Heart right ventricle (tissue), 16 donors: ENCODE measurements around the gene S100A14. TPM values are rescaled to one million over a fixed set of nuclear protein-coding genes. Genes with fewer than 3 reads are reported as not detected.

Experiments used
- ATAC-seq, 8 donors: fragments of 200-7000 bp; cut with Tn5 transposase; one replicate each; pipeline ENCODE4 v1.9.1; 2020; ENCODE audit warnings: mild to moderate bottlenecking in 8 of 8, moderate library complexity in 8 of 8, moderate number of reproducible peaks in 1 of 8
- DNase-seq, 2 donors: peaks; one replicate each; pipeline ENCODE4 v3.0.0-alpha.2; 2020
- H3K27ac ChIP-seq, 10 donors: fragments of 200-600 bp; sonication (generic) in 2 of 10; one replicate each; pipeline versions ENCODE4 v1.5.0 to v1.8.0; 2020 to 2022; ENCODE audit warnings: mild to moderate bottlenecking in 3 of 10
- H3K27me3 ChIP-seq, 7 donors: fragments of 200-600 bp; one replicate each; pipeline ENCODE4 v1.8.0; 2021 to 2022; ENCODE audit warnings: mild to moderate bottlenecking in 2 of 7
- H3K36me3 ChIP-seq, 9 donors: fragments of 200-600 bp; sonication (generic) in 1 of 9; one replicate each; pipeline versions ENCODE4 v1.5.0 to v1.8.0; 2020 to 2022; ENCODE audit warnings: mild to moderate bottlenecking in 2 of 9
- H3K4me1 ChIP-seq, 9 donors: fragments of 200-600 bp; sonication (generic) in 1 of 9; one replicate each; pipeline versions ENCODE4 v1.5.0 to v1.8.0; 2020 to 2022; ENCODE audit warnings: mild to moderate bottlenecking in 4 of 9
- H3K4me3 ChIP-seq, 10 donors: fragments of 200-600 bp; sonication (generic) in 2 of 10; one replicate each; pipeline versions ENCODE4 v1.5.0 to v1.8.0; 2020 to 2022; ENCODE audit warnings: mild to moderate bottlenecking in 7 of 10, moderate library complexity in 2 of 10
- H3K9me3 ChIP-seq, 11 donors: fragments of 200-600 bp in 10 of 11; sonication (generic) in 2 of 11; one replicate each; pipeline versions ENCODE4 v1.5.0 to v1.8.0; 2013 to 2022; ENCODE audit warnings: mild to moderate bottlenecking in 2 of 11, control low read depth in 1 of 11, moderate library complexity in 1 of 11
- CTCF ChIP-seq, 9 donors: fragments of 200-600 bp; sonication (generic) in 2 of 9; IDR thresholded peaks; one replicate each; pipeline versions ENCODE4 v1.5.0 to v1.8.0; 2021 to 2022; ENCODE audit warnings: antibody characterized with exemption in 9 of 9, mild to moderate bottlenecking in 5 of 9, moderate library complexity in 1 of 9
- WGBS, 2 donors: extraction: QIAGEN DNeasy Blood & Tissue Kit; methylation state at CpG; one replicate each; pipeline ENCODE4 v1.1.7; 2013; ENCODE audit warnings: inconsistent platforms in 1 of 2; 5-methylcytosine and 5-hydroxymethylcytosine counted together
- intact Hi-C, 10 donors: fragments of 100-400 bp; cut with DNase I; formaldehyde crosslinking; loops; one replicate each; pipeline versions ENCODE4 v1.11.1 to v1.14.2; 2022
- polyA plus RNA-seq, 2 donors: library from polyadenylated mRNA; stranded (reverse); fragments of 200-250 nt; gene quantifications; one replicate each; pipeline ENCODE4 v1.2.3, GENCODE V29; 2013
- total RNA-seq, 10 donors: library from RNA; stranded (reverse); fragmentation: NEBNext Ultra II Directional in 3 of 10; extraction: Animal tissue kit (Norgen Biotek cat#: 25700) in 3 of 10; gene quantifications; one replicate each; pipeline versions ENCODE4 v1.2.1 to v1.2.4, GENCODE V29; 2021 to 2023
- donor health status: Arrhythmogenic right ventricular cardiomyopathy.
- donor health status: ischemic (EF 13 %, LVEDD 7.1; RV severe dilation, severe dysfunction).
- donor health status: healthy with polysubstance abuse.
- donor health status: DM: no; HTN: yes; CAD: no.
- donor health status: DM: no; HTN: no; CAD: no.
- donor health status: ischemic (EF 25% LVEDD 6.9; RV normal size, moderate dysfunction).
- donor health status: ischemic (EF 25% LVEDD 5.7; RV mildly dilated, moderate dysfunction).
- donor health status: healthy.
- donor health status: DM: yes; HTN: yes; CAD: no.
- donor health status: Ischemic cardiomyopathy.
- donor health status: ischemic (EF 35%, LVEDD 5.7; RV mildly dilated, moderate dysfunction).
- donor health status: nonischemic (EF 11% LVEDD 7.7; RV severe dilation, severe dysfunction).
- donor health status: DM: yes; HTN: yes; CAD: no.
- donor health status: PGD.
- donor health status: ischemic (EF 29% LVEDD 5.4; RV normal size, mild dysfunction).
- donor health status: nonischemic (EF 23%, LVEDD 6.1; RV moderate dilation, normal function).

Gene S100A14
- total and polyA plus RNA-seq, 12 donors, result 0.80 to 7.3 (median 4.1) TPM

- Histone ChIP-seq H3K36me3 (peaks cover 0 to 15% (median 0%) of the 10 kb centered on the region in 9 donors), H3K27me3 (no peaks in the 10 kb centered on the region), H3K9me3 (no peaks in the 10 kb centered on the region), H3K27ac (peak overlapping the region; percentile 51 to 98 (median 90)), H3K4me1 (peaks cover 19 to 85% (median 59%) of the 10 kb centered on the region in 9 donors), H3K4me3 (peak overlapping the region in 9 of 10 donors; percentile 19 to 71 (median 58))
- no peak for TF ChIP-seq CTCF (IDR thresholded peaks at IDR 0.05)
- DNase-seq (no peak), ATAC-seq (no peak)
- 62 to 68% methylated on average over 5 of the region's 5 CpGs for WGBS, 2 donors
- intact Hi-C loops, result loop anchor here in 1 of 10 donors (5.0 kb wide), 1 partner anchor 43 kb away; the partner anchor contains the start of gene ILF2
Measured at GRCh38 chr1:153629343-153629665, 13.2 kb upstream of the S100A14 start.

DNA sequence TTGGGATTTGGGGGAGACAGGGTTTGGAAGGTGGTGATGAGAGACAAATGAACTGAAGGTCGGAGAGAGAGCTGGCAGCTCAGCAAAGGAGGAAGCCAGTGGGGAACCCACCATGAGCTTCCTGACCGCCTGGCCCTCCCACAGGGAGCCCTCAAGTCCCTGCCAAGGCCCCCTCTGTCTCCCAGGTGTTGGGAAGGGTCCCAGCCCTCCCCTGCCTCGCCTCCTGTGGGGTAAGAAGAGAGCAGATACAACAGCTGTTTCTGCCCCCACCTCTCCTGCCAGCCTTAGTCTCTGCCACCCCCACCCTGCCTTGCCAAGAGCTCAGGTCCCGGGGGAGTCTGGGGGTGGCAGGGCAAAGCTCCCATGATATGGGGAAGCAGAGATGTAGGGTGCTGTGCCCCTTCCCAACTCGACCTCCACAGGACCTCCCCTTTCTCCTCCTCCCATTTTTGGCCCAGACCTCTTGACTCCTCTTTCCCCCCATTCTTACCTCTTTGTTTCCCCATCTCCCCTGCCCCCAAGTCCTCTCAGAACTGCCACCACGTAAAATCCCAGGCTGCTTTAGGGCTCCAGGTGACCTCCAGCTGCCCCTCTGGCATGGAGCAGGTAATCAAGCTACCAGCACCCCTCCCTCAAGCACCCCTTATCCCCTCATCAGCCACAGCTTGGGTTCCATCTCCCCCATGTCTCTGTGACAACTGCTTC lies 12.7 kb upstream of the S100A14 start:
- no peak for TF ChIP-seq CTCF (IDR thresholded peaks at IDR 0.05)
- WGBS, 2 donors, result 70 to 86% methylated on average over 6 of the region's 6 CpGs
- peaks cover 0 to 21% (median 0%) of the 10 kb centered on the region in 9 donors for H3K36me3 ChIP-seq
- peak in 1 of 8 donors; percentile 1 for ATAC-seq
- peak overlapping the region; percentile 12 to 71 (median 52) for H3K4me3 ChIP-seq
- H3K9me3 ChIP-seq, result no peaks in the 10 kb centered on the region
- H3K27ac ChIP-seq, result peak overlapping the region; percentile 51 to 98 (median 90)
- H3K4me1 ChIP-seq, result peaks cover 19 to 90% (median 64%) of the 10 kb centered on the region in 9 donors
- H3K27me3 ChIP-seq, result no peaks in the 10 kb centered on the region
- intact Hi-C loops, result loop anchor here in 1 of 10 donors (5.0 kb wide), 1 partner anchor 44 kb away; the partner anchor contains the start of gene ILF2
- DNase-seq, result no peak

DNA sequence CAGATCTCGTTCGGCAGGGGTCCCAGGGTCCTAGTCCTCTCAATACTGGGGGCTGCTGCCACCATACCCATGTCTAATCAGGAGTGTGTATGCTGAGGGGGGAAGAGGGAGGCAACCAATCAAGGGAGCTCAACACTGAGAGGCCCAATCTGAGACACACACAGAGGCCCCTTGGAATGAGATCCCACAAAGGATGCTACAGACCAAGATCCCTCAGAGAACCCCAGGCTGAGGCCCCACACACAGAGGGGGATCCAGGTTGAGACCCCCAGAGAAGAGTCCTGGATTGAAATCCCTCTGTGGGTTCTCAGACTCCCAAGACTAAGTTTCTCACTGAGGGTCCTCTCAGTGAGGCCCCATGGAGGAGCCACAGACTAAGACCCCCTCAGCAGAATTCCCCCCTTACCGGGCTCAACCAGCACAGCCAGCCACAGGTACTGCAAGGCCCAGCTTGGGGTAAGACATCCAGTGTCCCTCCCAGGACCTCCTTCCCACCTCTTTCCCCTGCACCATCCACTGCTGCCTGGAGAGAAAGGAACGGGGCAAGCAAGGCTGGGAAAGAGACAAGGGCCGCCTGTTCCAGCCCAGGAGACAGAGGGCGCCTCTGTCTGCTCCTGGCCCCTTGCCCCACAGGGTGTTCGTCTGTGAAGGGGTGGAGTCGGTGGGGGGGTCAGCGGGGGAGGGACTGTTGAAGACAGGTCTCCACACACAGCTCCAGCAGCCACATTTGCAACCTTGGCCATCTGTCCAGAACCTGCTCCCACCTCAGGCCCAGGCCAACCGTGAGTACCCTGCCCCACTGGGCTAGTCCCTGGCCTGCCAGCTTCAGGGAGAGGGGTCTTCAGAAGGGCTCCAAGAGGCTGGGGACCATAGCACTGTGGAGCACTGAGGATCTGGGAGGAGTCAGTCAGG lies 11.8 kb upstream of the S100A14 start, which contains the start of gene S100A1:
S100A1 (plus strand) TSS at position 720 of the 912 bp plus-strand sequence. CDS start 2,088 bp downstream, outside the sequence.
- ATAC-seq (peak; percentile 25 to 74 (median 64)), DNase-seq (peak; percentile 77 to 84)
- H3K4me1 ChIP-seq, result peaks cover 19 to 84% (median 59%) of the 10 kb centered on the region in 9 donors
- no peaks in the 10 kb centered on the region for H3K9me3 ChIP-seq
- no peaks in the 10 kb centered on the region for H3K27me3 ChIP-seq
- intact Hi-C loops, result loop anchor here in 1 of 10 donors (5.0 kb wide), 1 partner anchor 44 kb away; the partner anchor contains the start of gene ILF2
- peak within 1 kb of the TSS; percentile 82 to 98 (median 91) for H3K27ac ChIP-seq
- peak within 1 kb of the TSS; percentile 34 to 71 (median 60) for H3K4me3 ChIP-seq
- 48 to 54% methylated on average over 10 of the region's 10 CpGs for WGBS, 2 donors
- H3K36me3 ChIP-seq, result peaks cover 0 to 29% (median 0%) of the 10 kb centered on the region in 9 donors
- TF ChIP-seq CTCF (IDR thresholded peaks at IDR 0.05), result peak in 2 of 9 donors; percentile 38 to 42
